H9 (cell line): Measurements from ENCODE around the gene DIS3L2. TPM values are rescaled to one million over a fixed set of nuclear protein-coding genes. Genes with fewer than 3 reads are reported as not detected.
"Not testable (repeated sequence)": the region's sequence is repeated elsewhere in the genome, so short reads cannot be mapped to it uniquely, and the experiment has no call there.

Experiments
- DNase-seq: peaks from one replicate; pipeline ENCODE4 v3.0.0-alpha.2; 2017
- H2AFZ ChIP-seq: one replicate; pipeline ENCODE4 v1.6.1; 2013; ENCODE audit warnings: mild to moderate bottlenecking, low read length, control low read depth, moderate library complexity
- H2AK5ac ChIP-seq: 2 replicates; pipeline ENCODE4 v1.6.1; 2013; ENCODE audit warnings: low read length, control low read depth, mixed read lengths; ENCODE audit not compliant: insufficient read length
- H2BK120ac ChIP-seq: one replicate; pipeline ENCODE4 v1.6.1; 2013; ENCODE audit warnings: low read depth, mild to moderate bottlenecking, low read length, control low read depth, inconsistent platforms; ENCODE audit not compliant: poor library complexity, severe bottlenecking
- H2BK12ac ChIP-seq: 2 replicates; pipeline ENCODE4 v1.6.1; 2013; ENCODE audit warnings: low read length, control low read depth, mixed read lengths, low read depth; ENCODE audit not compliant: insufficient read length
- H2BK15ac ChIP-seq: 2 replicates; pipeline ENCODE4 v1.6.1; 2013; ENCODE audit warnings: low read depth, low read length, control low read depth
- H2BK20ac ChIP-seq: one replicate; pipeline ENCODE4 v1.6.1; 2013; ENCODE audit warnings: low read depth, mild to moderate bottlenecking, low read length, control low read depth, inconsistent platforms; ENCODE audit not compliant: poor library complexity, severe bottlenecking
- H2BK5ac ChIP-seq: 2 replicates; pipeline ENCODE4 v1.6.1; 2013; ENCODE audit warnings: low read length, control low read depth, mixed read lengths; ENCODE audit not compliant: insufficient read length
- H3K14ac ChIP-seq: 2 replicates; pipeline ENCODE4 v1.6.1; 2013; ENCODE audit warnings: low read length, control low read depth; ENCODE audit not compliant: insufficient read depth
- H3K18ac ChIP-seq: 2 replicates; pipeline ENCODE4 v1.6.1; 2013; ENCODE audit warnings: low read depth, mild to moderate bottlenecking, mixed read lengths, low read length, control low read depth; ENCODE audit not compliant: insufficient read length
- H3K23ac ChIP-seq: 2 replicates; pipeline ENCODE4 v1.6.1; 2013; ENCODE audit warnings: low read length, control low read depth, mixed read lengths, low read depth; ENCODE audit not compliant: insufficient read length
- H3K23me2 ChIP-seq: 2 replicates; pipeline ENCODE4 v1.6.1; 2013; ENCODE audit warnings: low read depth, mild to moderate bottlenecking, mixed read lengths, low read length, control low read depth; ENCODE audit not compliant: insufficient read length, poor library complexity, severe bottlenecking
- H3K27ac ChIP-seq: 2 replicates; pipeline ENCODE4 v1.5.1; 2013; ENCODE audit warnings: low read length, control low read depth, mixed read lengths, low read depth; ENCODE audit not compliant: insufficient read length
- H3K27me3 ChIP-seq: 2 replicates; pipeline ENCODE4 v1.6.1; 2013; ENCODE audit warnings: low read length, control low read depth, inconsistent platforms; ENCODE audit not compliant: insufficient read depth
- H3K4ac ChIP-seq: 2 replicates; pipeline ENCODE4 v1.6.1; 2013; ENCODE audit warnings: low read depth, mild to moderate bottlenecking, control low read depth, inconsistent platforms, low read length, moderate library complexity
- H3K4me1 ChIP-seq: 2 replicates; pipeline ENCODE4 v1.6.1; 2013; ENCODE audit warnings: low read length, control low read depth, inconsistent platforms; ENCODE audit not compliant: insufficient read depth
- H3K4me2 ChIP-seq: 2 replicates; pipeline ENCODE4 v1.6.1; 2013; ENCODE audit warnings: low read length, control low read depth, mixed read lengths; ENCODE audit not compliant: insufficient read length, insufficient read depth
- H3K56ac ChIP-seq: 2 replicates; pipeline ENCODE4 v1.6.1; 2013; ENCODE audit warnings: low read depth, mild to moderate bottlenecking, mixed read lengths, low read length, control low read depth; ENCODE audit not compliant: insufficient read length
- H3K79me1 ChIP-seq: 2 replicates; pipeline ENCODE4 v1.6.1; 2013; ENCODE audit warnings: low read depth, mild to moderate bottlenecking, moderate library complexity, low read length, control low read depth, inconsistent platforms; ENCODE audit not compliant: insufficient read depth, poor library complexity, severe bottlenecking
- H3K79me2 ChIP-seq: 2 replicates; pipeline ENCODE4 v1.6.1; 2013; ENCODE audit warnings: low read length, control low read depth, inconsistent platforms; ENCODE audit not compliant: insufficient read depth
- H3K9ac ChIP-seq: 2 replicates; pipeline ENCODE4 v1.6.1; 2013; ENCODE audit warnings: low read length, control low read depth, mixed read lengths; ENCODE audit not compliant: insufficient read length; ENCODE audit errors: extremely low read depth
- H3K9me3 ChIP-seq: one replicate; pipeline ENCODE4 v1.6.1; 2013; ENCODE audit warnings: low read depth, low read length, inconsistent platforms; ENCODE audit not compliant: control insufficient read depth
- H3T11ph ChIP-seq: one replicate; pipeline ENCODE4 v1.6.1; 2013; ENCODE audit warnings: mild to moderate bottlenecking, low read length, control low read depth, inconsistent platforms
- H4K20me1 ChIP-seq: one replicate; pipeline ENCODE4 v1.6.1; 2013; ENCODE audit not compliant: control insufficient read depth, insufficient read length, insufficient read depth
- H4K5ac ChIP-seq: 2 replicates; pipeline ENCODE4 v1.6.1; 2013; ENCODE audit warnings: low read depth, mild to moderate bottlenecking, mixed read lengths, low read length, control low read depth; ENCODE audit not compliant: insufficient read length
- H4K8ac ChIP-seq: replicated peaks from 2 replicates; pipeline ENCODE4 v1.6.1; 2013; ENCODE audit warnings: low read length, control low read depth, mixed read lengths, low read depth; ENCODE audit not compliant: insufficient read length
- H4K91ac ChIP-seq: 2 replicates; pipeline ENCODE4 v1.6.1; 2013; ENCODE audit warnings: low read depth, mild to moderate bottlenecking, moderate library complexity, mixed read lengths, low read length, control low read depth; ENCODE audit not compliant: insufficient read length
- H3K27ac Mint-ChIP-seq, 3 experiments: 2 replicates in 2 of 3; 3 replicates in 1 of 3; pipeline ENCODE4 v1.8.0; 2020 to 2021; ENCODE audit warnings: mixed read lengths in 3 of 3, mild to moderate bottlenecking in 1 of 3, moderate library complexity in 1 of 3
- H3K27me3 Mint-ChIP-seq: 2 replicates; pipeline ENCODE4 v1.8.0; 2021; ENCODE audit warnings: low read depth, mild to moderate bottlenecking, moderate library complexity, mixed read lengths
- H3K36me3 Mint-ChIP-seq, 3 experiments: 2 replicates in 2 of 3; 3 replicates in 1 of 3; pipeline ENCODE4 v1.8.0; 2020 to 2021; ENCODE audit warnings: low read depth in 3 of 3, mixed read lengths in 3 of 3; ENCODE audit not compliant: insufficient read depth in 1 of 3
- H3K4me1 Mint-ChIP-seq, 2 experiments: 2 replicates each; pipeline ENCODE4 v1.8.0; 2020; ENCODE audit warnings: mixed read lengths in 2 of 2
- H3K4me3 Mint-ChIP-seq, 2 experiments: 2 replicates in 1 of 2; 3 replicates in 1 of 2; pipeline ENCODE4 v1.8.0; 2020 to 2021; ENCODE audit warnings: mild to moderate bottlenecking in 2 of 2, mixed read lengths in 2 of 2, moderate library complexity in 1 of 2
- H3K9me3 Mint-ChIP-seq, 2 experiments: 2 replicates in 1 of 2; 3 replicates in 1 of 2; pipeline ENCODE4 v1.8.0; 2020; ENCODE audit warnings: mild to moderate bottlenecking in 2 of 2, mixed read lengths in 2 of 2, moderate library complexity in 1 of 2
- CTCF ChIP-seq: fragments of 200-600 bp; sonication (generic); conservative IDR thresholded peaks from 3 replicates; pipeline ENCODE4 v1.8.0; 2021; ENCODE audit warnings: antibody characterized with exemption, mild to moderate bottlenecking
- WGBS: extraction: QIAGEN DNeasy Blood & Tissue Kit; methylation state at CpG from one replicate; pipeline ENCODE4 v1.1.7; 2013; ENCODE audit warnings: missing lambda C conversion rate, low lambda C conversion rate, mixed read lengths; ENCODE audit not compliant: insufficient read length; ENCODE audit errors: extremely low coverage; 5-methylcytosine and 5-hydroxymethylcytosine counted together
- total RNA-seq: library from RNA; stranded (reverse); gene quantifications from 2 replicates; pipeline ENCODE4 v1.2.1, GENCODE V29; 2021

DIS3L2 gene
- total RNA-seq, 1 experiment from 2014 or later: 28.1 TPM

GRCh38 chr2:232326274-232327104, 365.0 kb downstream of the DIS3L2 start:
- peak; percentile 42; the same call in 2 of the 3 replicates for TF ChIP-seq CTCF

More at GRCh38 chr2:232326274-232327104, 365.0 kb downstream of the DIS3L2 start:
- H3K4me2 ChIP-seq, H4K8ac ChIP-seq, H3K9me3 ChIP-seq, H3K79me2 ChIP-seq, H3K14ac ChIP-seq, H3K79me1 ChIP-seq, H2BK15ac ChIP-seq, H2AK5ac ChIP-seq, H3K27ac ChIP-seq, H3K36me3 Mint-ChIP-seq, H3K4me3 Mint-ChIP-seq, H3K4ac ChIP-seq, H3K9ac ChIP-seq, H2BK20ac ChIP-seq, H4K91ac ChIP-seq, H3K23me2 ChIP-seq, H2BK5ac ChIP-seq, H3T11ph ChIP-seq, H4K5ac ChIP-seq, H3K27me3 ChIP-seq, H3K9me3 Mint-ChIP-seq, H3K27ac Mint-ChIP-seq, H3K27me3 Mint-ChIP-seq, H4K20me1 ChIP-seq, H2BK12ac ChIP-seq, H3K23ac ChIP-seq, H3K56ac ChIP-seq, H2BK120ac ChIP-seq, H3K4me1 ChIP-seq, H2AFZ ChIP-seq, H3K18ac ChIP-seq: not testable (repeated sequence)
- WGBS: no CpG with 5 or more reads among the region's 12 CpGs
- DNase-seq: peak; percentile 25
- peaks cover 7 to 26% of the 10 kb centered on the region in 2 experiments; a peak in 3 of 4 replicates for H3K4me1 Mint-ChIP-seq
